ENCODE data around the gene TRNT1.

GRCh38 chr3:3087279-3087678 is 39.5 kb upstream of the TRNT1 start:
- TF ChIP-seq, protein P1, sequence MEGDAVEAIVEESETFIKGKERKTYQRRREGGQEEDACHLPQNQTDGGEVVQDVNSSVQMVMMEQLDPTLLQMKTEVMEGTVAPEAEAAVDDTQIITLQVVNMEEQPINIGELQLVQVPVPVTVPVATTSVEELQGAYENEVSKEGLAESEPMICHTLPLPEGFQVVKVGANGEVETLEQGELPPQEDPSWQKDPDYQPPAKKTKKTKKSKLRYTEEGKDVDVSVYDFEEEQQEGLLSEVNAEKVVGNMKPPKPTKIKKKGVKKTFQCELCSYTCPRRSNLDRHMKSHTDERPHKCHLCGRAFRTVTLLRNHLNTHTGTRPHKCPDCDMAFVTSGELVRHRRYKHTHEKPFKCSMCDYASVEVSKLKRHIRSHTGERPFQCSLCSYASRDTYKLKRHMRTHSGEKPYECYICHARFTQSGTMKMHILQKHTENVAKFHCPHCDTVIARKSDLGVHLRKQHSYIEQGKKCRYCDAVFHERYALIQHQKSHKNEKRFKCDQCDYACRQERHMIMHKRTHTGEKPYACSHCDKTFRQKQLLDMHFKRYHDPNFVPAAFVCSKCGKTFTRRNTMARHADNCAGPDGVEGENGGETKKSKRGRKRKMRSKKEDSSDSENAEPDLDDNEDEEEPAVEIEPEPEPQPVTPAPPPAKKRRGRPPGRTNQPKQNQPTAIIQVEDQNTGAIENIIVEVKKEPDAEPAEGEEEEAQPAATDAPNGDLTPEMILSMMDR (IDR thresholded peaks at IDR 0.05), result no peak
- no peak for TF ChIP-seq POLR2A (IDR thresholded peaks at IDR 0.05)

All from Peyer's patch (tissue), 4 donors.